OCI-LY1 (cell line): Measurements from ENCODE around the gene SYCN.
"Not testable (repeated sequence)": the region's sequence is repeated elsewhere in the genome, so short reads cannot be mapped to it uniquely, and the experiment has no call there.

Source experiments
- H2AFZ ChIP-seq: fragments of 200-600 bp; sonication (generic), shearing (Covaris generic); 2 replicates; pipeline ENCODE4 v1.6.0; 2014; ENCODE audit warnings: antibody characterized with exemption, mild to moderate bottlenecking, low read length
- H3F3A ChIP-seq: fragments of 200-600 bp; sonication (generic), shearing (Covaris generic); 2 replicates; pipeline ENCODE4 v1.6.0; 2014; ENCODE audit warnings: mild to moderate bottlenecking, antibody characterized with exemption, low read length, moderate library complexity; ENCODE audit not compliant: insufficient read depth
- H3K27ac ChIP-seq: fragments of 200-600 bp; sonication (generic); 2 replicates; pipeline ENCODE4 v1.5.1; 2014; ENCODE audit warnings: low read length, mixed run types, mild to moderate bottlenecking, low read depth; ENCODE audit not compliant: poor library complexity, severe bottlenecking
- H3K27me3 ChIP-seq: fragments of 200-600 bp; sonication (generic); 2 replicates; pipeline ENCODE4 v1.6.0; 2014; ENCODE audit warnings: antibody characterized with exemption, mild to moderate bottlenecking, low read length, moderate library complexity; ENCODE audit not compliant: insufficient read depth
- H3K36me3 ChIP-seq: fragments of 200-600 bp; sonication (generic); 2 replicates; pipeline ENCODE4 v1.6.1; 2014; ENCODE audit warnings: mild to moderate bottlenecking, antibody characterized with exemption, low read length, moderate library complexity, mixed read lengths; ENCODE audit not compliant: insufficient read depth
- H3K4me1 ChIP-seq: fragments of 200-600 bp; sonication (generic); 2 replicates; pipeline ENCODE4 v1.5.1; 2014; ENCODE audit warnings: mild to moderate bottlenecking, low read length, moderate library complexity; ENCODE audit not compliant: insufficient read depth, severe bottlenecking
- H3K4me2 ChIP-seq: fragments of 200-600 bp; sonication (generic), shearing (Covaris generic); 2 replicates; pipeline ENCODE4 v1.6.1; 2014; ENCODE audit warnings: low read length
- H3K4me3 ChIP-seq: fragments of 200-600 bp; sonication (generic); 2 replicates; pipeline ENCODE4 v1.5.1; 2014; ENCODE audit warnings: low read length, low read depth, mild to moderate bottlenecking, mixed read lengths; ENCODE audit not compliant: poor library complexity, severe bottlenecking
- H3K79me2 ChIP-seq: fragments of 200-600 bp; shearing (Covaris generic); 2 replicates; pipeline ENCODE4 v1.6.1; 2016; ENCODE audit warnings: mixed run types, low read length, mixed read lengths; ENCODE audit not compliant: insufficient read depth
- H3K9ac ChIP-seq: fragments of 200-600 bp; sonication (generic), shearing (Covaris generic); 2 replicates; pipeline ENCODE4 v1.6.1; 2014; ENCODE audit warnings: mild to moderate bottlenecking, low read length, mixed read lengths
- H3K9me2 ChIP-seq: fragments of 200-600 bp; sonication (generic), shearing (Covaris generic); 2 replicates; pipeline ENCODE4 v1.6.1; 2014; ENCODE audit warnings: low read depth, mild to moderate bottlenecking, low read length, mixed read lengths
- H3K9me3 ChIP-seq: fragments of 200-600 bp; shearing (Covaris generic); 2 replicates; pipeline ENCODE4 v1.6.1; 2014; ENCODE audit warnings: low read length, mixed read lengths
- H4K20me1 ChIP-seq: fragments of 200-600 bp; sonication (generic), shearing (Covaris generic); 2 replicates; pipeline ENCODE4 v1.6.0; 2016; ENCODE audit warnings: mild to moderate bottlenecking, low read length; ENCODE audit not compliant: insufficient read depth
- EZH2 ChIP-seq: fragments of 200-600 bp; sonication (generic), shearing (Covaris generic); IDR thresholded peaks from 2 replicates; pipeline ENCODE4 v1.8.0; 2017; ENCODE audit warnings: borderline replicate concordance, mixed run types, mild to moderate bottlenecking, antibody characterized with exemption, low read length, moderate library complexity, mixed read lengths
- TF ChIP-seq, protein P1 (sequence below): fragments of 200-600 bp; sonication (generic), shearing (Covaris generic); IDR thresholded peaks from 2 replicates; pipeline ENCODE4 v1.5.1; 2017; ENCODE audit warnings: mild to moderate bottlenecking, antibody characterized with exemption, low read length, moderate library complexity, mixed read lengths

The SYCN gene

DNA sequence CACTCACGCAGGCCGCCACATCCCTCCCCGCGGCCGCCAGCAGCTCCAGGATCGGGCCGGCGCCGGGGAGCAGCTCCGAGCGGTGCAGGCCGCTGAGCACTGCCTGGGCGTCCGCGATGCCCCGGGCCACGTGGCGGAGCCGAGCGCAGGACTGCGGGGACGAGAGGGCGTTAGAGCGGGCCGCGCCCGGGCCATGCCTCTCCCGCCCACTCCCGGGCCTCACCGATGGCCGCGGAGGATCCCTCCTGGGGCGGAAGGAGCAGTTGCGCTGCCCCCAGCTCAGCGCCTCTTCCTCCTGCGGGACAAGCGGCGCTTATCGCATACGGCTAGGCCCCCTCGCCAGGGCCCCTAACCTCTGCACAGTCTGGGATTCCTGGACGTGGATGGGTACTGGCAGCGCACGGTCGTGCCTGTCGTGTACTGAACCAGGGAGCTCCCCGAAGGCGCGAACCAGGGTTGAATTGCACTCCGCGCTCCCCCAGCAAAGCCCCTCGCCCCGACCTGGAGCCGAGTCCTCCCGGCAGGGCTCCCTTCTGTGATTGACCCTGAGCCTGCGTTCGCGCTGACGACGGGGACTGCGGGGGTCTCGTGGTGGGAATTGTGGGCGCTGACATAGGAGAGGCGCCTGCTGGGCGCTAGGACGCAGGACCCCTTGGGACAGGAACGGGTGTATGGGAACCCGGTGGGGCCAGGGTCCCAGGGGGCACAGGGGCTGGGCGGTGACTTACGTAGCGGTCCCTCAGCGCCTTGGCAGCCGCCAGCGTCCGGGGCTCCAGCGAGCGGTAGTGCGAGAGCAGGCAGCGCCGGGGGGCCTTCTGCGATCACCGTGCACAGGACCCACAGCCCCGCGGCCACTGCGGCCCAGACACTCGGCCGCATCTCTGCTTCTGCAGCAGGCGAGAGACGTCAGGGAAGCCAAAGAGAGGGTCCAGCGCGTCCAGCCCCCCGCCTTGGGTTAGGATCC is 43.9 kb upstream of the SYCN start:
- no peak overlapping the region for H2AFZ ChIP-seq
- no peak for TF ChIP-seq EZH2
- TF ChIP-seq, protein P1, sequence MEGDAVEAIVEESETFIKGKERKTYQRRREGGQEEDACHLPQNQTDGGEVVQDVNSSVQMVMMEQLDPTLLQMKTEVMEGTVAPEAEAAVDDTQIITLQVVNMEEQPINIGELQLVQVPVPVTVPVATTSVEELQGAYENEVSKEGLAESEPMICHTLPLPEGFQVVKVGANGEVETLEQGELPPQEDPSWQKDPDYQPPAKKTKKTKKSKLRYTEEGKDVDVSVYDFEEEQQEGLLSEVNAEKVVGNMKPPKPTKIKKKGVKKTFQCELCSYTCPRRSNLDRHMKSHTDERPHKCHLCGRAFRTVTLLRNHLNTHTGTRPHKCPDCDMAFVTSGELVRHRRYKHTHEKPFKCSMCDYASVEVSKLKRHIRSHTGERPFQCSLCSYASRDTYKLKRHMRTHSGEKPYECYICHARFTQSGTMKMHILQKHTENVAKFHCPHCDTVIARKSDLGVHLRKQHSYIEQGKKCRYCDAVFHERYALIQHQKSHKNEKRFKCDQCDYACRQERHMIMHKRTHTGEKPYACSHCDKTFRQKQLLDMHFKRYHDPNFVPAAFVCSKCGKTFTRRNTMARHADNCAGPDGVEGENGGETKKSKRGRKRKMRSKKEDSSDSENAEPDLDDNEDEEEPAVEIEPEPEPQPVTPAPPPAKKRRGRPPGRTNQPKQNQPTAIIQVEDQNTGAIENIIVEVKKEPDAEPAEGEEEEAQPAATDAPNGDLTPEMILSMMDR, result no peak
- H3K4me1 ChIP-seq, result no peaks in the 10 kb centered on the region
- no peak overlapping the region for H3K4me2 ChIP-seq
- no peaks in the 10 kb centered on the region for H4K20me1 ChIP-seq
- no peak overlapping the region for H3K9ac ChIP-seq
- no peak overlapping the region for H3K4me3 ChIP-seq
- H3K36me3 ChIP-seq, result no peaks in the 10 kb centered on the region
- H3K79me2 ChIP-seq, result no peaks in the 10 kb centered on the region
- H3K9me2 ChIP-seq, result no peaks in the 10 kb centered on the region
- no peak overlapping the region for H3K27ac ChIP-seq
- H3F3A ChIP-seq, result no peaks in the 10 kb centered on the region
- H3K9me3 ChIP-seq, result no peaks in the 10 kb centered on the region
- H3K27me3 ChIP-seq, result no peaks in the 10 kb centered on the region; the same call in 1 of the 2 replicates

DNA sequence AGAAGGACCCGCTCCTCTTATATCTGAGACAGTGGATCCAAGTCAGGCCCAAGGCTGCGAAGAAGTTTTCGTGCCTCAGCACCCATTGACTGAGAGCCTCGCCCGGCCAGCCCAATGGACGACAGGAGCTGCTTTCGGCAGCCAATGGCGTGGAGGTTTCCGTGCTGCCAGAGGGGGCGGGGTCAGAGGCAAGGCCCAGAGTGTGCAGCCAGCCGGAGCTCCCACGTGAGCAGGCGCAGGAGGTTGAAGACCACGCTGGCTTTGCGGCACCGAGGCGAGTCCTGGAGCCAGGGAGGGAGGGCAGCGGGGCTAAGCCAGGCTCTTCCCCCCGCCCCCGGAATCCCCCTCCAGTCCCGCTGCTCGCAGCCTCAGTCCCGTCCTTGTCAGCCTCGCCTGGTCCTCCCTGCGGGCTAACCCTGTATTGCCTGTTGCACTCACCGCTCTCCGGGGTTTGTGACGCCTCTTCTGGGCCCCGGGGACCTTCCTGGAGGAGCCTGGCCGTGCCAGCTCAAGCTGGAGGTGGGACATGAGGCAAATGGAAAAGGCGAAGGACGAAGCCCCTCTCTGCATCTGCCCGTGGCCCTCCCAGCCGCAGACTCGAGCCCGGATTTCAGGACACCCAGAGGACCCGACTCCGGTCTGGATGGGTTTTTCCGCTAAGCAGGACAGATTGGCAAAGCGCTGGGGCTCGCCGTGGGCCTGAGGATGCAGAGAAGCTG is 43.0 kb upstream of the SYCN start:
- no peak for TF ChIP-seq EZH2
- TF ChIP-seq, protein P1, result no peak

DNA sequence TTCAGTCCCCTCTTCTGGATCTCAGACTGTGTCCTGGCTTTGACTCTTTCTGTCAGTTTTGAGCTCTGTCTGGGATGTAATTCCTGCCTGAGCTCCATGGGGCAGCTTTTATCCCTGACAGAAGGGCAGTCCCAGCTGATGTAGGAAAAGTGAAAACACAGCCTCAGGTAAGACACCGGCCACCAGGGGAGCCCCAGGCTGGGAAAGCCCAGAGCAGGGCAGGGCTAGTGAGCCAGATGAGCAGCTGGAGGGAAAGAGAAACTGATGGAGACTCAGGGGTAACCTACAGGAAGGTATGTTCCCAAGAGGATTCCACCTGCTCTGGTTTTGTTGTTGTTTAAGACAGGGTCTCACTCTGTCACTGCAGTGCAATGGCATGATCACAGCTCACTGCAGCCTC is 41.1 kb upstream of the SYCN start:
- not testable (repeated sequence) for H4K20me1 ChIP-seq, H3K9me3 ChIP-seq, H3K9me2 ChIP-seq

More for the DNA sequence above, 43.0 kb upstream of the SYCN start:
- Histone ChIP-seq H4K20me1 (no peaks in the 10 kb centered on the region), H3K4me3 (no peak overlapping the region), H3K27me3 (no peaks in the 10 kb centered on the region; the same call in 1 of the 2 replicates), H3K9ac (no peak overlapping the region), H2AFZ (no peak overlapping the region), H3K36me3 (no peaks in the 10 kb centered on the region), H3K79me2 (no peaks in the 10 kb centered on the region), H3K4me2 (no peak overlapping the region), H3K27ac (no peak overlapping the region), H3K9me3 (no peaks in the 10 kb centered on the region), H3K9me2 (no peaks in the 10 kb centered on the region), H3K4me1 (no peaks in the 10 kb centered on the region), H3F3A (no peaks in the 10 kb centered on the region)

DNA sequence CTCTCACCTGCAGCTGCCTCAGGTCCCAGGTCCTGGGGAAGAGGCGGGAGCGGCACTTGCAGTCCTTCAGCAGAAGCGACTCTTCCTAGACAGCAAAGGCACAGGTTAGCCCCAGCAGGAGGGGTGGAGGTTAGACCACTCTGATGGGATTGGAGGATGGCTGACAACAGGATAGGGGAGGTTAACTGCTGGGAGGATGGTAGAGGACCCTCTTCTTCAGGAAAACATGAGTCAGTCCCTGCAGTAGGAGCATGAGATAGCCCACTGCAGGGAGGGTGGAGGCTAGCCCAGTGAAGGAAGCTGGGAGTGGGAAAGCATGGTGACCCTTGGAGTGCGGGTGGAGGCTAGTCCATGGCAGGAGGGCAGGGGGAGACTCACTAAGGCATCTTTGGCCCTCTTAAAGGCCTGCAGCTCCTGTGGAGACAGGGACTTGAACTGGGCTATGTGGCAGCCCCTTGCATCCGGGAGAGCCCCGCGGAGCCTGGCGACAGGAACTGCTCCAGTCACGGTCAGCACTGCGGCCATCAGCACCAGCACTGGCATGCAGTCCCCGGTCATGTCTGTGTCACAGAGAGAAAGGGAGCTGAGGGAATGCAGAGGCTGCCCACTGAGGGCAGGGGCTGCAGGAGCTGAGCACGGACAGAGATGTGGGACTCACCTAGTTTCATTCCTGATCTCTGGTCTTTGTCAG is 40.5 kb upstream of the SYCN start, which contains the start of gene IFNL3:
Gene IFNL3 (minus strand): TSS at position 597 of the 691 bp plus-strand sequence. CDS start 39 bp downstream, at position 558.
- H3K4me1 ChIP-seq, H3K36me3 ChIP-seq, H3K27ac ChIP-seq, H3K4me2 ChIP-seq, H3K27me3 ChIP-seq, H3F3A ChIP-seq, H3K79me2 ChIP-seq, H3K9ac ChIP-seq, H2AFZ ChIP-seq, H3K9me2 ChIP-seq, H3K4me3 ChIP-seq, H4K20me1 ChIP-seq, H3K9me3 ChIP-seq: not testable (repeated sequence)

More for the DNA sequence above, 41.1 kb upstream of the SYCN start:
- H3K9ac ChIP-seq, H3K27me3 ChIP-seq, H3K27ac ChIP-seq, H3K4me3 ChIP-seq, H3K79me2 ChIP-seq, H3K4me2 ChIP-seq, H2AFZ ChIP-seq, H3K36me3 ChIP-seq, H3F3A ChIP-seq, H3K4me1 ChIP-seq: not testable (repeated sequence)

DNA sequence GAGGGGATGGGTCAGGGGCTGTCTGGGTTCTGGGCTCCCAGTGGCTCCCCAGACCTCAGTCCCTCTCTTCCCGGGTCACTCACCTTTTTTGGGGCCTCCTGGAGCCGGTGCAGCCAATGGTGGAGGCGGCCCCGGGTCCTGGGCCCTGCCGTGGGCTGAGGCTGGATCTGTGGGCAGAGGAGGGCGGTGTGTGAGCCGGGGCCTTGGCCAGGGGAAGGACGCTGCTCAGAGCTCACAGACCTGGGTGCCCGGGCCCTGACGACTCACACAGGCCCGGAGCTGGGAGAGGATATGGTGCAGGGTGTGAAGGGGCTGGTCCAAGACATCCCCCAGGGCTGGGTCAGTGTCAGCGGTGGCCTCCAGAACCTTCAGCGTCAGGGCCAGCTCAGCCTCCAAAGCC is 39.7 kb upstream of the SYCN start:
- not testable (repeated sequence) for H3K27me3 ChIP-seq

More for the DNA sequence above, 39.7 kb upstream of the SYCN start:
- not testable (repeated sequence) for H3F3A ChIP-seq, H3K9me3 ChIP-seq, H3K4me3 ChIP-seq, H4K20me1 ChIP-seq, H3K27ac ChIP-seq, H3K79me2 ChIP-seq, H3K4me1 ChIP-seq, H3K9me2 ChIP-seq, H3K36me3 ChIP-seq, H3K9ac ChIP-seq, H3K4me2 ChIP-seq, H2AFZ ChIP-seq
